SU-DHL-6 (cell line): ENCODE results near the gene MYH11.

Experiments used
- H2AFZ ChIP-seq: fragments of 200-600 bp; sonication (generic); 2 replicates; pipeline ENCODE4 v1.6.1; 2014; ENCODE audit warnings: low read depth, mild to moderate bottlenecking, moderate library complexity, mixed read lengths, antibody characterized with exemption, low read length; ENCODE audit not compliant: severe bottlenecking
- H3F3A ChIP-seq: fragments of 200-600 bp; shearing (Covaris generic); 2 replicates; pipeline ENCODE4 v1.6.0; 2016; ENCODE audit warnings: antibody characterized with exemption, mild to moderate bottlenecking; ENCODE audit not compliant: insufficient read depth
- H3K27ac ChIP-seq: fragments of 200-600 bp; sonication (generic); 2 replicates; pipeline ENCODE4 v1.5.1; 2016; ENCODE audit warnings: low read depth, mild to moderate bottlenecking, low read length, moderate library complexity, mixed read lengths
- H3K27me3 ChIP-seq: fragments of 200-600 bp; sonication (generic), shearing (Covaris generic); 2 replicates; pipeline ENCODE4 v1.6.0; 2014; ENCODE audit warnings: mild to moderate bottlenecking, low read length
- H3K36me3 ChIP-seq: fragments of 200-600 bp; sonication (generic); 2 replicates; pipeline ENCODE4 v1.6.1; 2014; ENCODE audit warnings: mild to moderate bottlenecking, low read length, mixed read lengths
- H3K4me2 ChIP-seq: fragments of 300-600, 200-600 bp; shearing (Covaris generic), sonication (generic); 2 replicates; pipeline ENCODE4 v1.6.0; 2014; ENCODE audit warnings: low read length, low read depth, mild to moderate bottlenecking; ENCODE audit not compliant: poor library complexity, severe bottlenecking
- H3K4me3 ChIP-seq: fragments of 200-600 bp; sonication (generic); 2 replicates; pipeline ENCODE4 v1.5.1; 2014; ENCODE audit warnings: antibody characterized with exemption, low read length, mild to moderate bottlenecking, mixed read lengths; ENCODE audit not compliant: insufficient read depth, poor library complexity, severe bottlenecking
- H3K79me2 ChIP-seq: fragments of 200-600 bp; sonication (generic); 2 replicates; pipeline ENCODE4 v1.6.1; 2014; ENCODE audit warnings: mild to moderate bottlenecking, low read length, moderate library complexity; ENCODE audit not compliant: insufficient read depth
- H3K9ac ChIP-seq: fragments of 200-600 bp; sonication (generic); 2 replicates; pipeline ENCODE4 v1.7.0; 2014; ENCODE audit warnings: mild to moderate bottlenecking, low read length
- H3K9me2 ChIP-seq: fragments of 200-600 bp; sonication (generic); replicated peaks from 2 replicates; pipeline ENCODE4 v1.6.1; 2014; ENCODE audit warnings: low read length; ENCODE audit not compliant: insufficient read depth
- H3K9me3 ChIP-seq: fragments of 200-600 bp; sonication (generic); 2 replicates; pipeline ENCODE4 v1.6.1; 2014; ENCODE audit warnings: low read length, mixed read lengths; ENCODE audit not compliant: insufficient read depth
- H4K20me1 ChIP-seq: fragments of 200-600 bp; sonication (generic); 2 replicates; pipeline ENCODE4 v1.6.1; 2014; ENCODE audit warnings: low read depth, mild to moderate bottlenecking, antibody characterized with exemption, low read length, moderate library complexity, mixed read lengths
- CTCF ChIP-seq: fragments of 200-600 bp; sonication (generic); IDR thresholded peaks from one replicate; pipeline ENCODE4 v1.5.1; 2017; ENCODE audit warnings: antibody characterized with exemption, mild to moderate bottlenecking, low read length, moderate library complexity; ENCODE audit not compliant: insufficient read depth, poor library complexity, severe bottlenecking
- EZH2phosphoT487 ChIP-seq: fragments of 200-600 bp; sonication (generic), shearing (Covaris generic); conservative IDR thresholded peaks from 2 replicates; pipeline ENCODE4 v1.6.1; 2018; ENCODE audit warnings: mild to moderate bottlenecking, antibody characterized with exemption, low read length, moderate library complexity, mixed read lengths

MYH11 gene

GRCh38 chr16:15754821-15755534 is 101.8 kb downstream of the MYH11 start:
- TF ChIP-seq CTCF (no peak), EZH2phosphoT487 (no peak)
- Histone ChIP-seq H3K4me3 (no peak overlapping the region), H3K9ac (no peak overlapping the region)

GRCh38 chr16:15752717-15753488 is 103.9 kb downstream of the MYH11 start:
- Histone ChIP-seq H3K4me2 (no peak overlapping the region), H3K36me3 (no peaks in the 10 kb centered on the region), H4K20me1 (no peaks in the 10 kb centered on the region)

More at GRCh38 chr16:15754821-15755534, 101.8 kb downstream of the MYH11 start:
- Histone ChIP-seq H3K9me3 (no peaks in the 10 kb centered on the region), H3F3A (no peaks in the 10 kb centered on the region), H3K79me2 (no peaks in the 10 kb centered on the region), H3K36me3 (no peaks in the 10 kb centered on the region), H4K20me1 (no peaks in the 10 kb centered on the region), H3K27ac (no peak overlapping the region), H3K9me2 (no peaks in the 10 kb centered on the region), H3K27me3 (no peaks in the 10 kb centered on the region), H3K4me2 (no peak overlapping the region), H2AFZ (no peak overlapping the region)

GRCh38 chr16:15751940-15752339 is 104.9 kb downstream of the MYH11 start:
- no peaks in the 10 kb centered on the region for H3F3A ChIP-seq
- H3K9me2 ChIP-seq, result no peaks in the 10 kb centered on the region
- H4K20me1 ChIP-seq, result no peaks in the 10 kb centered on the region
- H3K4me2 ChIP-seq, result no peak overlapping the region
- no peaks in the 10 kb centered on the region for H3K27me3 ChIP-seq
- no peak overlapping the region for H2AFZ ChIP-seq
- no peak overlapping the region for H3K9ac ChIP-seq
- H3K27ac ChIP-seq, result no peak overlapping the region
- no peaks in the 10 kb centered on the region for H3K36me3 ChIP-seq
- TF ChIP-seq EZH2phosphoT487 (no peak), CTCF (no peak)
- H3K4me3 ChIP-seq, result no peak overlapping the region
- no peaks in the 10 kb centered on the region for H3K9me3 ChIP-seq
- H3K79me2 ChIP-seq, result no peaks in the 10 kb centered on the region

More at GRCh38 chr16:15752717-15753488, 103.9 kb downstream of the MYH11 start:
- Histone ChIP-seq H3F3A (no peaks in the 10 kb centered on the region), H3K27ac (no peak overlapping the region), H3K27me3 (no peaks in the 10 kb centered on the region), H3K9me3 (no peaks in the 10 kb centered on the region), H2AFZ (no peak overlapping the region), H3K79me2 (no peaks in the 10 kb centered on the region), H3K9ac (no peak overlapping the region), H3K9me2 (no peaks in the 10 kb centered on the region), H3K4me3 (no peak overlapping the region)
- TF ChIP-seq EZH2phosphoT487 (no peak), CTCF (no peak)
